ENCODE results near the gene RBFOX2. TPM values are rescaled to one million over a fixed set of nuclear protein-coding genes. Genes with fewer than 3 reads are reported as not detected.

The RBFOX2 gene
- total and polyA plus RNA-seq, 2 of the 8 experiments (the other 6 are each of a cell fraction or from before 2014, with no cell fraction given) = 121 to 122 TPM

DNA sequence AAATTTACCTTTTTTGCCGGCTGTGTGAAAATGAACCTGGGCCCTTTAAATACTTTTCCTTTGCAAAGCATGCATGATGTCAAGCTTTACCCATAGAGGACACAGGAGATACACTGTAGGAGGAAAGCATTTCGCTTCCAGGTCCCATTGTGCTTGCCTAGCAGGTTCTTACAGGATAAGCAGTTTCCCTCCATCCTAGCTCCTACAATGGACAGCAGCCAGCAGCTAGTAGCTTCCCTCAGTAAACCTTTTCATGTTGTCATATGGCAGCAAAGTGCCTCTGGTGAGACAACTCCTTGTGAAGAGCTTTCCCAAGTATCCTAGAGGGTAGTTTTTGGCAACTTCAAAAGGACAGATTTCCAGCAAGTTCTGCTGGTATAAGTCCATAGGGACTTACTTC, 78.4 kb downstream of the RBFOX2 start:
- Histone ChIP-seq H3K14ac (ENCODE audit: insufficient read length) (no peak overlapping the region), H3K79me1 (ENCODE audit: low read depth, low read length) (no peaks in the 10 kb centered on the region), H4K91ac (replicated peaks; ENCODE audit: insufficient read length, low read length) (no peak overlapping the region), H3K4ac (replicated peaks; ENCODE audit: insufficient read length, low read depth, low read length) (no peak overlapping the region), H3K56ac (replicated peaks; ENCODE audit: insufficient read length, low read depth, low read length) (no peak overlapping the region), H2BK20ac (ENCODE audit: low read length) (no peak overlapping the region), H3K79me2 (ENCODE audit: control insufficient read depth in 1 of 2, insufficient read depth in 2 of 2, low read length in 2 of 2) (peaks cover 0 to 28% of the 10 kb centered on the region in 2 experiments; a peak in 2 of 4 replicates), H2BK120ac (replicated peaks; ENCODE audit: low read depth, low read length) (no peak overlapping the region), H3K23me2 (ENCODE audit: low read depth, low read length) (no peaks in the 10 kb centered on the region), H4K8ac (ENCODE audit: extremely low read depth, insufficient read depth, low read length) (no peak overlapping the region), H3K27me3 (replicated peaks in 1 of 4; ENCODE audit: control insufficient read depth in 3 of 4, extremely low read depth in 1 of 4, insufficient read depth in 3 of 4, low read length in 3 of 4) (no peaks in the 10 kb centered on the region), H3K18ac (ENCODE audit: extremely low read depth, low read length) (no peak overlapping the region), H3K23ac (ENCODE audit: insufficient read length) (no peak overlapping the region), H3K9me3 (ENCODE audit: insufficient read depth in 2 of 2, low read depth in 1 of 2, low read length in 1 of 2) (no peaks in the 10 kb centered on the region), H3K4me2 (ENCODE audit: insufficient read depth in 1 of 2, low read depth in 2 of 2, low read length in 2 of 2) (no peak overlapping the region), H2BK5ac (ENCODE audit: low read depth, low read length) (no peak overlapping the region), H2AK5ac (ENCODE audit: low read depth, low read length) (no peak overlapping the region), H2BK12ac (ENCODE audit: low read depth, low read length) (no peak overlapping the region), H3K4me3 (ENCODE audit: extremely low read depth in 1 of 4, insufficient read depth in 2 of 4, low read depth in 3 of 4, low read length in 4 of 4) (no peak overlapping the region), H3K36me3 (ENCODE audit: control insufficient read depth in 2 of 4, insufficient read depth in 4 of 4, low read length in 3 of 4) (no peaks in the 10 kb centered on the region), H2BK15ac (ENCODE audit: low read length) (no peak overlapping the region), H4K5ac (ENCODE audit: insufficient read length, low read depth, low read length) (no peak overlapping the region), H4K20me1 (replicated peaks in 1 of 2; ENCODE audit: control insufficient read depth in 1 of 2, insufficient read depth in 2 of 2, low read length in 2 of 2) (peaks cover 2% of the 10 kb centered on the region in 2 experiments), H2AFZ (ENCODE audit: low read length) (no peak overlapping the region), H3K4me1 (replicated peaks in 1 of 4; ENCODE audit: control insufficient read depth in 3 of 4, insufficient read depth in 4 of 4, low read length in 3 of 4) (no peaks in the 10 kb centered on the region), H3K9ac (replicated peaks in 1 of 4; ENCODE audit: extremely low read depth in 1 of 4, low read depth in 3 of 4, low read length in 3 of 4) (no peak overlapping the region), H3K27ac (ENCODE audit: low read depth, low read length) (no peak overlapping the region)
- 77% methylated on average over 2 of the region's 2 CpGs; no CpG with 5 or more reads in 1 of the 2 experiments for WGBS, 2 experiments (ENCODE audit: extremely low coverage in 1 of 2, insufficient coverage in 1 of 2, insufficient read length in 1 of 2, insufficient replicate concordance in 2 of 2, low coverage in 1 of 2, low lambda C conversion rate in 2 of 2, missing lambda C conversion rate in 1 of 2)
- CTCF ChIA-PET (ENCODE audit: partially characterized antibody) = interaction anchor here (0.6 to 1.7 kb wide), 5 partner anchors 13 to 116 kb away, joined by 3 to 8 read pairs (median 4); no protein-coding TSS in a partner anchor
- POLR2A ChIA-PET (ENCODE audit: partially characterized antibody) = no interaction called here
- TF ChIP-seq BRCA1 (IDR thresholded peaks at IDR 0.05; ENCODE audit: low read depth, low read length) = no peak
- TF ChIP-seq, protein P1, sequence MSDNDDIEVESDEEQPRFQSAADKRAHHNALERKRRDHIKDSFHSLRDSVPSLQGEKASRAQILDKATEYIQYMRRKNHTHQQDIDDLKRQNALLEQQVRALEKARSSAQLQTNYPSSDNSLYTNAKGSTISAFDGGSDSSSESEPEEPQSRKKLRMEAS (IDR thresholded peaks at IDR 0.05) = 0 out of 2 replicates have a peak, but pooled peaks have one; percentile 12
- peak; percentile 58 for FAIRE-seq
- DNase-seq (ENCODE audit: low read depth in 1 of 2, low spot score in 2 of 2) = no peak

All from H1 (cell line).